ENCODE results near the gene GALE.

DNA sequence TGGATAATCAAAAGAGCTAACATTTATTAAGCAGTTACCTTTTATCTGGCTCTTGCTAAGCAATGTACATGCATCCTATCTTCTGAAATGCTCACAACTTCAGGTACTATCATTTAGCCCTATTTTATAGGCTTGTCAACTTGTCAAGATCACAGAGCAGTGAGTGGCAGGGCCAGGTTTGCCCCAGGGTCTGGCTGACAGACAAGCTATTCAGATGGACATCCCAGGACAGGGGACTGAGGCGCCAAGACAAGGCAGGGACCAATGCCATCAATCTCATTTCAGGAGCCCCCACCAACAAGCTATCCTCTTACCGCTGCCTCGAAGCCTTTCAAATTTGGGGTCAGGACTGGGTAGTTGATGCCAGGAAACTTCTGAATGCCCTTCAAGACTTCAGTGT, 15.8 kb upstream of the GALE start:
- TF ChIP-seq, protein P1, sequence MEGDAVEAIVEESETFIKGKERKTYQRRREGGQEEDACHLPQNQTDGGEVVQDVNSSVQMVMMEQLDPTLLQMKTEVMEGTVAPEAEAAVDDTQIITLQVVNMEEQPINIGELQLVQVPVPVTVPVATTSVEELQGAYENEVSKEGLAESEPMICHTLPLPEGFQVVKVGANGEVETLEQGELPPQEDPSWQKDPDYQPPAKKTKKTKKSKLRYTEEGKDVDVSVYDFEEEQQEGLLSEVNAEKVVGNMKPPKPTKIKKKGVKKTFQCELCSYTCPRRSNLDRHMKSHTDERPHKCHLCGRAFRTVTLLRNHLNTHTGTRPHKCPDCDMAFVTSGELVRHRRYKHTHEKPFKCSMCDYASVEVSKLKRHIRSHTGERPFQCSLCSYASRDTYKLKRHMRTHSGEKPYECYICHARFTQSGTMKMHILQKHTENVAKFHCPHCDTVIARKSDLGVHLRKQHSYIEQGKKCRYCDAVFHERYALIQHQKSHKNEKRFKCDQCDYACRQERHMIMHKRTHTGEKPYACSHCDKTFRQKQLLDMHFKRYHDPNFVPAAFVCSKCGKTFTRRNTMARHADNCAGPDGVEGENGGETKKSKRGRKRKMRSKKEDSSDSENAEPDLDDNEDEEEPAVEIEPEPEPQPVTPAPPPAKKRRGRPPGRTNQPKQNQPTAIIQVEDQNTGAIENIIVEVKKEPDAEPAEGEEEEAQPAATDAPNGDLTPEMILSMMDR (IDR thresholded peaks at IDR 0.05), result no peak
- TF ChIP-seq EZH2 (IDR thresholded peaks at IDR 0.05; ENCODE audit: borderline replicate concordance, insufficient read depth, low read depth, low read length, poor library complexity, severe bottlenecking), result no peak
